C4-2B (cell line): ENCODE results near the gene NGFR.

Experiments used
- CTCF ChIP-seq: fragments of 450-650 bp; conservative IDR thresholded peaks from 2 replicates; pipeline ENCODE4 v1.5.1; 2017; ENCODE audit warnings: mild to moderate bottlenecking
- ZFX ChIP-seq: fragments of 450-650 bp; IDR thresholded peaks from 2 replicates; pipeline ENCODE4 v1.6.1; 2017

DNA sequence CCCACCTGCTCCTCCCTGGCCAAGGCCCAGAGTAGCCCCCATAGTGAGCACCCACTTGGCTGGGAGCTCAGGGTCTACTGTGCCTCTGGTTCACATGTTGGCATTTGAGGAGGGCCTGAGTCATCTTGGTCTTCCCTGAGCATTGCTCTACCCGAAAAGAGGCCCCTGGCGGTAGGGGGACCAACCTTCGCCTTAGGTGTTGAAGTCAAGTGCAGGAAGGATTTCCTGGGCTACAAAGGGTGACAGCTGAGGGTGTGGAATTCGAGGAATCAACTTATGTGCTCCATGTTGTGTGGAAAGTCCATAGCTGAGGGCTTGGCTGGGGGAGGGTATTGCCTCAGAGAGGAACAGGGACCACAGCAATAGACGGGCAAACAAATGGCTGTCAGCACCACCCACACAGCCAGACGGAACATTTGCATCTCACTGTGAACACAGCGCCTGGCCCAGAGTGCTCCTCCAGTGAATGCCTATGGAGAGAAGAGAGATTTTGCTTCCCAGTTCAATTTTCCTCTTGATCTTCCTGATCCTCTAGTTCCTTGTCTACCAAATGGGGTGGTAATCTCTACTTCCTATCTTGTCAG is 35.6 kb upstream of the NGFR start:
- TF ChIP-seq CTCF (no peak), ZFX (no peak)
